ENCODE results near the gene B4GALNT3.

B4GALNT3 gene

DNA sequence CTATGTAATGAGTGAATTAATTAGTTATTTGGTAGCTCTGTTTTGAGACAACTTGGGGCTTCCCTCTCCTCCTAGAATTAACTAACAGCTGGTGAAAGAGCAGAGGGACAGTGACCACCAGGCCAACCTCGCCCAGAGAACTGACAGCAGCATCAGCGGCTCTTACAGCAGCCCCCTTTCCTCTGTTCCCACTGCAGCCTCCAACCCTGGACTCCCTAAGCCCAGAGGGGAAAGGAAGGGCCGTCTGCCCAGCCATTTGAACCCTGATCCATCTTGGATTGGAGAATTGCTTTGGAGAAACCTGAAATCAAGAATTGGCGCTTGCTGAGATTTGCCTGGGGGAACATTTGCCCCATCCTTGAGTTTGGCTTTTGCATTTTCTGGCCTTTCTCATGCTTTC lies 45.5 kb downstream of the B4GALNT3 start:
- TF ChIP-seq POLR2AphosphoS5 (IDR thresholded peaks at IDR 0.05; ENCODE audit: low read depth, low read length) = no peak
- no peak for TF ChIP-seq TAF1 (IDR thresholded peaks at IDR 0.05; ENCODE audit: borderline replicate concordance, insufficient read depth, low read length)
- TF ChIP-seq SIN3A (IDR thresholded peaks at IDR 0.05; ENCODE audit: borderline replicate concordance, insufficient read depth, low read length) = no peak
- TF ChIP-seq, protein P1, sequence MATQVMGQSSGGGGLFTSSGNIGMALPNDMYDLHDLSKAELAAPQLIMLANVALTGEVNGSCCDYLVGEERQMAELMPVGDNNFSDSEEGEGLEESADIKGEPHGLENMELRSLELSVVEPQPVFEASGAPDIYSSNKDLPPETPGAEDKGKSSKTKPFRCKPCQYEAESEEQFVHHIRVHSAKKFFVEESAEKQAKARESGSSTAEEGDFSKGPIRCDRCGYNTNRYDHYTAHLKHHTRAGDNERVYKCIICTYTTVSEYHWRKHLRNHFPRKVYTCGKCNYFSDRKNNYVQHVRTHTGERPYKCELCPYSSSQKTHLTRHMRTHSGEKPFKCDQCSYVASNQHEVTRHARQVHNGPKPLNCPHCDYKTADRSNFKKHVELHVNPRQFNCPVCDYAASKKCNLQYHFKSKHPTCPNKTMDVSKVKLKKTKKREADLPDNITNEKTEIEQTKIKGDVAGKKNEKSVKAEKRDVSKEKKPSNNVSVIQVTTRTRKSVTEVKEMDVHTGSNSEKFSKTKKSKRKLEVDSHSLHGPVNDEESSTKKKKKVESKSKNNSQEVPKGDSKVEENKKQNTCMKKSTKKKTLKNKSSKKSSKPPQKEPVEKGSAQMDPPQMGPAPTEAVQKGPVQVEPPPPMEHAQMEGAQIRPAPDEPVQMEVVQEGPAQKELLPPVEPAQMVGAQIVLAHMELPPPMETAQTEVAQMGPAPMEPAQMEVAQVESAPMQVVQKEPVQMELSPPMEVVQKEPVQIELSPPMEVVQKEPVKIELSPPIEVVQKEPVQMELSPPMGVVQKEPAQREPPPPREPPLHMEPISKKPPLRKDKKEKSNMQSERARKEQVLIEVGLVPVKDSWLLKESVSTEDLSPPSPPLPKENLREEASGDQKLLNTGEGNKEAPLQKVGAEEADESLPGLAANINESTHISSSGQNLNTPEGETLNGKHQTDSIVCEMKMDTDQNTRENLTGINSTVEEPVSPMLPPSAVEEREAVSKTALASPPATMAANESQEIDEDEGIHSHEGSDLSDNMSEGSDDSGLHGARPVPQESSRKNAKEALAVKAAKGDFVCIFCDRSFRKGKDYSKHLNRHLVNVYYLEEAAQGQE (IDR thresholded peaks at IDR 0.05; ENCODE audit: insufficient read depth in 1 of 2, low read depth in 2 of 2, low read length in 2 of 2) = no peak
- TF ChIP-seq FOXP2 (optimal IDR thresholded peaks at IDR 0.05; ENCODE audit: borderline replicate concordance, extremely low read depth, extremely low read length, insufficient read depth) = no peak

DNA sequence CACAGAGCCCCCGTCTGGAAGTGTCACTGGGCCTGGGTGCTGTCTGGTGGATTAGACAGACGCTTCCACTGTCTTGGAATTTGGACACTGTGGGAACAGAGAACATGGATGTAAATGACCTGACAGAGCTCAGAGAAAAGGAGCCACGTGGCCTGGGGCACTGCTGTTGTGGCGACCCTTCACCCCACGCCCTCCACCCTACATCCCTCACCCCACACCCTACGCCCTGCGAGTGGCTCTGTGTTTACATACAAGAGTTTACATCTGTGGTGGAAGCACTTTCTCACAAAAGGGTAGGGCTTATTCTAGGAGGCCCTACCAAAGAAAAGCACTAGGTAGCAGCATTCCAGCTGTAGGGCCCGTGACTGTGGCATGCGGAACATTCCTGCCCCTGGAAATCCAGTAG lies 47.7 kb downstream of the B4GALNT3 start:
- TF ChIP-seq, protein P1 (IDR thresholded peaks at IDR 0.05; ENCODE audit: insufficient read depth in 1 of 2, low read depth in 2 of 2, low read length in 2 of 2) = no peak
- no peak for TF ChIP-seq FOXP2 (optimal IDR thresholded peaks at IDR 0.05; ENCODE audit: borderline replicate concordance, extremely low read depth, extremely low read length, insufficient read depth)
- TF ChIP-seq POLR2AphosphoS5 (IDR thresholded peaks at IDR 0.05; ENCODE audit: low read depth, low read length) = no peak
- no peak for TF ChIP-seq SIN3A (IDR thresholded peaks at IDR 0.05; ENCODE audit: borderline replicate concordance, insufficient read depth, low read length)
- no peak for TF ChIP-seq TAF1 (IDR thresholded peaks at IDR 0.05; ENCODE audit: borderline replicate concordance, insufficient read depth, low read length)

DNA sequence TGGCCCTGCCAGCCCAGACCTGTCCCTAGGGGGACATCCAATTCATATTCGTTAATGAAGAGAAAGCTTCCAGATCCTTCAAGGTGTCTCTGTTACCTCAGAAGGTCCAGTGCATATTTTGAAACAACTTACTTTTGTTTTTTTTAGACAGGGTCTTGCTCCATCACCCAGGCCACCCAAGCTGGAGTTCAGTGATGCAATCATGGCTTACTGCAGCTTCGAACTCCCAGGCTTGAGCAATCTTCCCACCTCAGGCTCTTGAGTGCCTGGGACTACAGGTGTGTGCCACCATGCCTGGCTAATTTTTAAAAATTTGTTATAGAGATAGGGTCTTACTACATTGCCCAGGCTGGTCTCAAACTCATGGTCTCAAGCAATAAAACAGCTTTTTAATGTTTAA lies 48.4 kb downstream of the B4GALNT3 start:
- TF ChIP-seq TAF1 (IDR thresholded peaks at IDR 0.05; ENCODE audit: borderline replicate concordance, insufficient read depth, low read length) = no peak
- TF ChIP-seq FOXP2 (optimal IDR thresholded peaks at IDR 0.05; ENCODE audit: borderline replicate concordance, extremely low read depth, extremely low read length, insufficient read depth) = no peak
- no peak for TF ChIP-seq POLR2AphosphoS5 (IDR thresholded peaks at IDR 0.05; ENCODE audit: low read depth, low read length)
- no peak for TF ChIP-seq SIN3A (IDR thresholded peaks at IDR 0.05; ENCODE audit: borderline replicate concordance, insufficient read depth, low read length)
- TF ChIP-seq, protein P1 (IDR thresholded peaks at IDR 0.05; ENCODE audit: insufficient read depth in 1 of 2, low read depth in 2 of 2, low read length in 2 of 2) = no peak

DNA sequence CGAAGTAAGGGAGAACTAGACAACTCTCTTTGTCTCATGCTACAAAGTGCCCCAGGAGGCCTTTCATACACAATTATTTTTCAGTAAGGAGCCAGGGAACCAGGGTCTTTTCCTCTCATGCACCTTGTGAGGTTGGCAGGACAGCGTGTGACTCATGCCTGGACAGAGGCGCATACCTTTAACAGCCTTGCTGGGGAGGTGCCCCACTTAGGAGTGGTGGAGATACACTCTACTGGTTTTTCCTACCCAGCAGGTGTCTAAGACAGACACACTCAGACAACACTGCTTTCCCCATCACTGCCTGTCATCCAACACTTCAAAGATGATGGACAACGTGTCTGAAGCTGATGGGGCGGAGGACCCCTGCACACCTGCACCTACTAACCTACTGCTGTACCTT lies 49.1 kb downstream of the B4GALNT3 start:
- TF ChIP-seq TAF1 (IDR thresholded peaks at IDR 0.05; ENCODE audit: borderline replicate concordance, insufficient read depth, low read length) (no peak), FOXP2 (optimal IDR thresholded peaks at IDR 0.05; ENCODE audit: borderline replicate concordance, extremely low read depth, extremely low read length, insufficient read depth) (no peak), SIN3A (IDR thresholded peaks at IDR 0.05; ENCODE audit: borderline replicate concordance, insufficient read depth, low read length) (no peak), POLR2AphosphoS5 (IDR thresholded peaks at IDR 0.05; ENCODE audit: low read depth, low read length) (no peak)
- TF ChIP-seq, protein P1 (IDR thresholded peaks at IDR 0.05; ENCODE audit: insufficient read depth in 1 of 2, low read depth in 2 of 2, low read length in 2 of 2) = no peak

DNA sequence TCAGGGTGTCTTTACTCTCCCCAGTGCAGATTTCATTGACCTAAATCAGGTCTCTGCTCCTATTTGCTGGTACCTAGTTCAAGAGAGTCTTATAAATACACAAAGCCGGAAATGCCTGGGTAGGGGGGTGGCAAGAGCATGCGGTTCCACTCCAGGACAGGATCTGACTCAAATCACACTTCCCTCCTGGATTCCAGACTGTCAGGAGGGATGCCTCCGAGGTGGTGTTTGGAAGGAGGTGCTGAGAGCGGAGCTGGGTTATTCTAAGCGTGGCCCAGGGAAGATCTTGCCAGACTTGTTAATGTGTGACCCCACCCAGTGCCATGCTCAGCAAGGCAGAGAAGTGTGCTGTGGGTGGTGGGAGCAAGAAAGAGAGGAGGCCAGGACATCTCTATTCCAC lies 49.8 kb downstream of the B4GALNT3 start:
- TF ChIP-seq, protein P1 (IDR thresholded peaks at IDR 0.05; ENCODE audit: insufficient read depth in 1 of 2, low read depth in 2 of 2, low read length in 2 of 2) = no peak
- TF ChIP-seq POLR2AphosphoS5 (IDR thresholded peaks at IDR 0.05; ENCODE audit: low read depth, low read length) (no peak), FOXP2 (optimal IDR thresholded peaks at IDR 0.05; ENCODE audit: borderline replicate concordance, extremely low read depth, extremely low read length, insufficient read depth) (peak; percentile 18)

Data from PFSK-1 (cell line).